ENCODE data around the gene MPPED2.

DNA sequence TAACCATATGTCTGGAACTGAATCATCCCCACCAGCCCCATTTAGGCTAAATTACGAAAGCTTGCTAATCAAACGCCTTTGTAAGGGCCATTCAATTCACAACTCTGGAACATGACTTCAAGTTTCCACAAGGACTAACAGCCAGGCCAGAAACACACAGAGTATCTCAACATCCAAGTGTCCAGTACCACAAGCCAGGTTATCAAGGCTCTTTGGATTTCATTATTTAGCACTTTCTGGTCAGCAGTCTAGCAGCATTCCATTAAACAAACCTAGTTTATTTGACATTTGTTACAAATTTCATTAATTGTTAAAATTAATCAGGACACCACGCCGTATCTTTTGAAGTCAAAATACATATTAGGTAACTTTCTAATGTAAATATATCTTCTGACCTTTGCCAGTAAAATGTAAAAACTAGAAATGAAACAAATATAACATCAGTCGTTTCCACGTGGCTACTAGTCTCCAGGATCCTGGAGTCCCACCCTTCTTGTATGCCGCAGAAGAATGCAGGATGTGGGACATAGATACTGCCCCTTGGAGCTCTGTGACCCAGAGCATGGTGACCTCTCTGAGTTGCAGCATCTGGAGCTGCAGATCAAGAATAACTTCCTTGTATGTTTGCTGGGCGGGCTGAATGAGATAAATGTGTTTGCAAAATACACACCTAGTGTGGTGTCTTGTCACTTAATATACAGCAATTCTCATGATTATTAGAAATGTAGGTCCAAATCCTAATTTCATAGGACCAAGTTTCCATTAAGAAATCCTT lies 64.7 kb downstream of the MPPED2 start:
- TF ChIP-seq, protein P1, sequence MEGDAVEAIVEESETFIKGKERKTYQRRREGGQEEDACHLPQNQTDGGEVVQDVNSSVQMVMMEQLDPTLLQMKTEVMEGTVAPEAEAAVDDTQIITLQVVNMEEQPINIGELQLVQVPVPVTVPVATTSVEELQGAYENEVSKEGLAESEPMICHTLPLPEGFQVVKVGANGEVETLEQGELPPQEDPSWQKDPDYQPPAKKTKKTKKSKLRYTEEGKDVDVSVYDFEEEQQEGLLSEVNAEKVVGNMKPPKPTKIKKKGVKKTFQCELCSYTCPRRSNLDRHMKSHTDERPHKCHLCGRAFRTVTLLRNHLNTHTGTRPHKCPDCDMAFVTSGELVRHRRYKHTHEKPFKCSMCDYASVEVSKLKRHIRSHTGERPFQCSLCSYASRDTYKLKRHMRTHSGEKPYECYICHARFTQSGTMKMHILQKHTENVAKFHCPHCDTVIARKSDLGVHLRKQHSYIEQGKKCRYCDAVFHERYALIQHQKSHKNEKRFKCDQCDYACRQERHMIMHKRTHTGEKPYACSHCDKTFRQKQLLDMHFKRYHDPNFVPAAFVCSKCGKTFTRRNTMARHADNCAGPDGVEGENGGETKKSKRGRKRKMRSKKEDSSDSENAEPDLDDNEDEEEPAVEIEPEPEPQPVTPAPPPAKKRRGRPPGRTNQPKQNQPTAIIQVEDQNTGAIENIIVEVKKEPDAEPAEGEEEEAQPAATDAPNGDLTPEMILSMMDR (IDR thresholded peaks at IDR 0.05; ENCODE audit: low read length): no peak
- no peak for TF ChIP-seq EZH2phosphoT487 (IDR thresholded peaks at IDR 0.05; ENCODE audit: low read length)
- no peak for TF ChIP-seq EZH2 (optimal IDR thresholded peaks at IDR 0.05; ENCODE audit: low read depth, low read length)
